GM12874 (cell line): ENCODE measurements around the gene PHF13.

ENCODE experiments used
- TF ChIP-seq, protein P1 (sequence below): IDR thresholded peaks from 2 replicates; pipeline ENCODE4 v1.5.1; 2011; ENCODE audit warnings: low read depth, mild to moderate bottlenecking, control low read depth, low read length, moderate library complexity; ENCODE audit not compliant: insufficient read depth

PHF13 gene

GRCh38 chr1:6645018-6645417 is 31.5 kb downstream of the PHF13 start:
- TF ChIP-seq, protein P1, sequence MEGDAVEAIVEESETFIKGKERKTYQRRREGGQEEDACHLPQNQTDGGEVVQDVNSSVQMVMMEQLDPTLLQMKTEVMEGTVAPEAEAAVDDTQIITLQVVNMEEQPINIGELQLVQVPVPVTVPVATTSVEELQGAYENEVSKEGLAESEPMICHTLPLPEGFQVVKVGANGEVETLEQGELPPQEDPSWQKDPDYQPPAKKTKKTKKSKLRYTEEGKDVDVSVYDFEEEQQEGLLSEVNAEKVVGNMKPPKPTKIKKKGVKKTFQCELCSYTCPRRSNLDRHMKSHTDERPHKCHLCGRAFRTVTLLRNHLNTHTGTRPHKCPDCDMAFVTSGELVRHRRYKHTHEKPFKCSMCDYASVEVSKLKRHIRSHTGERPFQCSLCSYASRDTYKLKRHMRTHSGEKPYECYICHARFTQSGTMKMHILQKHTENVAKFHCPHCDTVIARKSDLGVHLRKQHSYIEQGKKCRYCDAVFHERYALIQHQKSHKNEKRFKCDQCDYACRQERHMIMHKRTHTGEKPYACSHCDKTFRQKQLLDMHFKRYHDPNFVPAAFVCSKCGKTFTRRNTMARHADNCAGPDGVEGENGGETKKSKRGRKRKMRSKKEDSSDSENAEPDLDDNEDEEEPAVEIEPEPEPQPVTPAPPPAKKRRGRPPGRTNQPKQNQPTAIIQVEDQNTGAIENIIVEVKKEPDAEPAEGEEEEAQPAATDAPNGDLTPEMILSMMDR: no peak

DNA sequence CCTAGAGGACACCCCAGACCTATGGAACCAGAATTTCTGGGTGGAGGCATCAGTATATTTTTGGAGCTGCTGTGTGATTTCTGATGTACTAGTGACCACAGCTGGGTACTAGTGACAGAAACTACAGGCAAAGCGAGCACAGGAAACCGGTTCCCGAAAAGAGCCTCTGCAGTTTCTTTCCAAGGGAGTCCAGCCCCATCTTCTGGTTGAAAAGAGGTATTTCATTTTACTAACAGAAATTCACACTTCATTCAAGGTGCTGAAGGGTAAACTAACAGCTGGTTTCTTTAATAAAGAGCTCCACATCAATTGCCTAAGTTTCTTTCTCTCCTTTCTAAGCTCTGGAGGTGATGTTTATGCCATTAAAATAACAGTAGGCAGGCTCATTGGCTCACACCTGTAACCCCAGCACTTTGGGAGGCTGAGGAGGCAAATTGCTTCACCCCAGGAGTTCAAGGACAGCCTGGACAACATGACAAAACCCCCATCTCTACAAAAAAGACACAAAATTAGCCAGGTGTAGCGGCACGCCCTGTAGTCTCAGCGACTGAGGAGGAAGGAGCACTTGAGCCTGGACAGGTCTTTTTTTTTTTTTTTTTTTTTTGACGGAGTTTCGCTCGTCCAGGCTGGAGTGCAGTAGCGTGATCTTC is 33.1 kb downstream of the PHF13 start:
- TF ChIP-seq, protein P1: peak; percentile 35; the same call in 1 of the 2 replicates

GRCh38 chr1:6648556-6648955 is 35.0 kb downstream of the PHF13 start:
- TF ChIP-seq, protein P1: no peak

DNA sequence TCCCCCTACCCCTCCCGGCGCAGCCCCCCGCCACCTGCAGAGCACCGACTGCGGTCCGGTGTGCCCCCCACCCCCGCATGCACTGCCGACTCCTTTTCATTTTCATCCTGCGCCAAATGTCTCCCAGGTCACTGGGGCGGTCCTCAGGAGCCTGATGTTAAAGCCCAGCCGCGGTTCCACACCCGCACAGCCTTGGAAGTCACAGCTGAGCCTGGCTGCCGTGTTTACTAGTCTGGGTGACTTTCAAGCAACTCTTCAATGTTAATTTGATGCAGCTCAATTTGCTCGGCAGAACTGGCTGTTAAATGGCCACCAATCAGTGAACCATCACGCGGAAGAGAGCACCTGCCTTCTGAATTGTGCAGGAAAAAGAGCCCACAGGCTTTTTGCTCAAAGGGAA is 38.4 kb downstream of the PHF13 start:
- TF ChIP-seq, protein P1: no peak

DNA sequence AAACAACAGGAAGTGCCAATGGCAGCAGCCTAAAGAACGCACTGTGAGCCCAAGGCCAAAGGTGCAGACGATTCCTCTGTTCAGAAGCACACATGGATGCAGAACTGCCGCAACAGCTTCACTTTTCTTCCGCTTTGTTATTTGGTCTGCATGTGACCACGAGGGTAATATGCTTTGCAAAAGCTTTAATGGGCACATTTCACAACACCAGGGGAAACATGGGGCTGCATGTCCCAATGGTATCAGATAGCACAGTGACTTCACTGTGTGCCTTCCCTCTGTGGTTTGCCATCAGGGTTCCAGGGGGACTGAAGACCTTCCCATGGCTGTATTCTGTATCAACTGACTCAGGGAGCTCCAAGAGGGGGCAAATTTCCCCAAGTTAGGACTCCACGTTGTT is 39.5 kb downstream of the PHF13 start:
- TF ChIP-seq, protein P1: no peak

DNA sequence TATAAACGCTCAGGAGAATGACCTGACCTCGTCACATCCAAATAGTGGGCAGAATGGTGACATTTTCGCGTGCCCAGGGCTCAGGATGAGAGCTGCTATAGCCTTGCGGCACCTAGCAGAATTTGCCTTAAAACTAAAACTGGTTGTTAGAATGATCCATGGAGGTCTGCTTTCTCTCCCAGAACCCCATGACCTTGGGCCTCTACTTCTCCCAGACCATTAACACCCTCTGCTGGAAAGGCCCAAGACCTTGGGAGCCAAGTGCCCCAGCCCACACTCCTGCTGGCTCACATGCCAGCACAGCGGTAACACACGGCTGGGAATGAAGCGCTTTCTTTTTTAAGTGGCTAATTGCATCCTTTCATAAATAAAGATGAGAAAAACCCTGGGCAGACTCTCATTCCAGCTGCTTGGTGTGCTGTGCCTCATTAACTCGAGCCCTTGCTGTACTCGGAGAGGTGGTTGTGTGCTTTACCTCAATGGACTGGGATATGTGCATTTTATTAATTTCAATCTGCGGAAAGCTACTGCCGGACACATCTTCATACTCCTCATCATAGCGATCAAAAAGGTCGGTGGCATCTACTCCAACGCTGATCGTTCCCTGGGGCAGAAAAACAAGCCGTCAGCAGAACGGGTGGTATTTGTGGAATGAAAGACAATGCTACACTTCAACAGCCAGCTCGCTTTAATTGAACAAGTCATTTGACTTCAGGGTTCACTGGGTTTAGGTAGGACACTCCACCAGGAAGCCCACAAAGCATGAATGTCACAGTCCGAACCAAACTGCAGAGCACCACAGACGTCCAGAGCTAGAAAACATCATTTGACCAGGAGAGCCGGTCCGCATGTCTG is 40.1 kb downstream of the PHF13 start:
- TF ChIP-seq, protein P1: no peak

DNA sequence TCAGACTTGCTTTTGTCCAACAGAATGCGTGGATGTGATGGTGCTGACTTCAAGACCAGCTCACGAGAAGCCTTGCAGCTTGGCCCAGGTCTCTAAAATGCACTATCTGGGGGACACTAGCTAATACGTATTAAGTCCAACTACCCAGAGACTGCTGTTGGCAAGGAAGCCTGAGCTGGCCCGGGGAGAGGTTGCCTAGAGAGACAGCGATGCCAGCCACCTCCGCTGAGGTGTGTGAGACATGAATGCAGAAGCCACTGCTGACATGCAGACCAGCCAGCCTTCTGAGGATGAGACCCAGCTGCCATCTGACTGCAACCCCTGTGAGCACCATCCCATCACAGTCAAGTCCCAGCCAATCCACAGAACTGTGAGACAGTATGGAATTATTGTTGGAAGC is 43.6 kb downstream of the PHF13 start:
- TF ChIP-seq, protein P1: no peak
